Gastrocnemius medialis (tissue), 4 donors: ENCODE data around the gene EHD2.

Experiments
- POLR2A ChIP-seq, 2 donors: fragments of 450-650 bp; IDR thresholded peaks; one replicate each; pipeline ENCODE4 v1.6.1; 2017; ENCODE audit warnings: antibody characterized with exemption in 2 of 2, mild to moderate bottlenecking in 2 of 2, moderate library complexity in 2 of 2
- TF ChIP-seq, protein P1 (sequence below), 5 experiments: fragments of 450-650 bp in 3 of 5; fragments of 200-600 bp in 2 of 5; sonication (generic) in 2 of 5; IDR thresholded peaks in 4 of 5; conservative IDR thresholded peaks in 1 of 5; 1 replicate in 4 of 5; 2 replicates in 1 of 5; pipeline ENCODE4 v1.5.1; 2016 to 2019; ENCODE audit warnings: antibody characterized with exemption in 5 of 5, mild to moderate bottlenecking in 3 of 5, moderate library complexity in 3 of 5

DNA sequence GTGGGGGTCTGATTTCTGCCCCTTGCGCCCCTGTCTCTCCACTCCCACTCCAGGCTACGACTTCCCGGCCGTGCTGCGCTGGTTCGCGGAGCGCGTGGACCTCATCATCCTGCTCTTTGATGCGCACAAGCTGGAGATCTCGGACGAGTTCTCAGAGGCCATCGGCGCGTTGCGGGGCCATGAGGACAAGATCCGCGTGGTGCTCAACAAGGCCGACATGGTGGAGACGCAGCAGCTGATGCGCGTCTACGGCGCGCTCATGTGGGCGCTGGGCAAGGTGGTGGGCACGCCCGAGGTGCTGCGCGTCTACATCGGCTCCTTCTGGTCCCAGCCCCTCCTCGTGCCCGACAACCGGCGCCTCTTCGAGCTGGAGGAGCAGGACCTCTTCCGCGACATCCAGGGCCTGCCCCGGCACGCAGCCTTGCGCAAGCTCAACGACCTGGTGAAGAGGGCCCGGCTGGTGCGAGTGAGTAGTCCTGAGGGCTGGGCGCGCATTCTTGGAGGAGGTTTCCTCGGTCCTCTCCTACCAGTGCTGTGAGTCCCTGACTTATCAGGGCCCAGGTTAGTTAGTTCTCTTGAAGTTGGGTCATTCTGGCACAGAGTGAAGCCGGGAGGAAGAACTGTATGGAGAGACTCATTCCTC, 12.7 kb downstream of the EHD2 start:
- TF ChIP-seq, protein P1, sequence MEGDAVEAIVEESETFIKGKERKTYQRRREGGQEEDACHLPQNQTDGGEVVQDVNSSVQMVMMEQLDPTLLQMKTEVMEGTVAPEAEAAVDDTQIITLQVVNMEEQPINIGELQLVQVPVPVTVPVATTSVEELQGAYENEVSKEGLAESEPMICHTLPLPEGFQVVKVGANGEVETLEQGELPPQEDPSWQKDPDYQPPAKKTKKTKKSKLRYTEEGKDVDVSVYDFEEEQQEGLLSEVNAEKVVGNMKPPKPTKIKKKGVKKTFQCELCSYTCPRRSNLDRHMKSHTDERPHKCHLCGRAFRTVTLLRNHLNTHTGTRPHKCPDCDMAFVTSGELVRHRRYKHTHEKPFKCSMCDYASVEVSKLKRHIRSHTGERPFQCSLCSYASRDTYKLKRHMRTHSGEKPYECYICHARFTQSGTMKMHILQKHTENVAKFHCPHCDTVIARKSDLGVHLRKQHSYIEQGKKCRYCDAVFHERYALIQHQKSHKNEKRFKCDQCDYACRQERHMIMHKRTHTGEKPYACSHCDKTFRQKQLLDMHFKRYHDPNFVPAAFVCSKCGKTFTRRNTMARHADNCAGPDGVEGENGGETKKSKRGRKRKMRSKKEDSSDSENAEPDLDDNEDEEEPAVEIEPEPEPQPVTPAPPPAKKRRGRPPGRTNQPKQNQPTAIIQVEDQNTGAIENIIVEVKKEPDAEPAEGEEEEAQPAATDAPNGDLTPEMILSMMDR (IDR thresholded peaks at IDR 0.05 in 4 of 5, conservative IDR thresholded peaks at IDR 0.05 in 1 of 5) = no peak
- TF ChIP-seq POLR2A (IDR thresholded peaks at IDR 0.05) = no peak
